Colonic mucosa (tissue), 4 donors: ENCODE measurements around the gene SYNGR1. TPM values are rescaled to one million over a fixed set of nuclear protein-coding genes. Genes with fewer than 3 reads are reported as not detected.

Experiments
- DNase-seq: peaks from one replicate; pipeline ENCODE4 v3.0.0-alpha.2; 2020
- H3K27ac ChIP-seq: fragments of 200-600 bp; one replicate; pipeline ENCODE4 v1.8.0; 2021
- H3K27me3 ChIP-seq: fragments of 200-600 bp; one replicate; pipeline ENCODE4 v1.8.0; 2021
- H3K36me3 ChIP-seq: fragments of 200-600 bp; one replicate; pipeline ENCODE4 v1.8.0; 2021
- H3K4me1 ChIP-seq: fragments of 200-600 bp; one replicate; pipeline ENCODE4 v1.8.0; 2021; ENCODE audit warnings: mild to moderate bottlenecking
- H3K4me3 ChIP-seq: fragments of 200-600 bp; one replicate; pipeline ENCODE4 v1.8.0; 2021
- H3K9ac ChIP-seq, 2 donors: one replicate each; pipeline ENCODE4 v1.7.0; 2013; ENCODE audit warnings: control low read depth in 2 of 2, low read depth in 2 of 2, low read length in 2 of 2
- H3K9me3 ChIP-seq: fragments of 200-600 bp; one replicate; pipeline ENCODE4 v1.8.0; 2021
- intact Hi-C: fragments of 100-400 bp; cut with DNase I; formaldehyde crosslinking; loops from one replicate; pipeline ENCODE4 v1.14.1; 2022
- total RNA-seq, 2 donors: library from RNA; stranded (reverse); fragmentation: NEBNext Ultra II Directional in 1 of 2; extraction: Animal tissue kit (Norgen Biotek cat#: 25700) in 1 of 2; gene quantifications; one replicate each; pipeline ENCODE4 v1.2.1, GENCODE V29; 2021
- TF ChIP-seq, protein P1 (sequence below): fragments of 200-600 bp; IDR thresholded peaks from one replicate; pipeline ENCODE4 v1.8.0; 2022; ENCODE audit warnings: antibody characterized with exemption, mild to moderate bottlenecking
- donor health status: healthy.
- donor health status: DM: no; HTN: no; CAD: no.
- donor health status: DM: no; HTN: no; CAD: no.

Gene SYNGR1
- total RNA-seq, 2 donors from 2014 or later, result 1.8 to 4.3 TPM

DNA sequence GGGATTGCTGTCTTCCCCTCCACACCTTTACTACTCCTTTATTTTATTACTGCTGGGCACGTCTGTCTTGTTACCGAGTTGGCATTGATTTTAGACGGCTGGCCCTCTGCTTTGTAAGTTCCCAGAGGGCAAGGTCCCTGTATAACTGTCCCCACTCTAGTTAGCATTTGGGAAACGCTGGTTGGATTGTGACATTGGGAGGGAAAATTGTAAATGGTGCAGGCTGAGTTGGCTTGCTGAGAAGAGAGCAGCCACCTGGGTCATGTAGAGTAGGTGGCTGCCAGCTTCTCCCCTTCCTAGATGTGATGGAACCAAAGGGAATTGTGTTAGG, 51.5 kb downstream of the SYNGR1 start:
- DNase-seq, result no peak
- Histone ChIP-seq H3K27me3 (no peaks in the 10 kb centered on the region), H3K9me3 (no peaks in the 10 kb centered on the region), H3K36me3 (no peaks in the 10 kb centered on the region), H3K9ac (no peak overlapping the region), H3K27ac (no peak overlapping the region), H3K4me1 (peaks cover 4% of the 10 kb centered on the region), H3K4me3 (no peak overlapping the region)
- TF ChIP-seq, protein P1, sequence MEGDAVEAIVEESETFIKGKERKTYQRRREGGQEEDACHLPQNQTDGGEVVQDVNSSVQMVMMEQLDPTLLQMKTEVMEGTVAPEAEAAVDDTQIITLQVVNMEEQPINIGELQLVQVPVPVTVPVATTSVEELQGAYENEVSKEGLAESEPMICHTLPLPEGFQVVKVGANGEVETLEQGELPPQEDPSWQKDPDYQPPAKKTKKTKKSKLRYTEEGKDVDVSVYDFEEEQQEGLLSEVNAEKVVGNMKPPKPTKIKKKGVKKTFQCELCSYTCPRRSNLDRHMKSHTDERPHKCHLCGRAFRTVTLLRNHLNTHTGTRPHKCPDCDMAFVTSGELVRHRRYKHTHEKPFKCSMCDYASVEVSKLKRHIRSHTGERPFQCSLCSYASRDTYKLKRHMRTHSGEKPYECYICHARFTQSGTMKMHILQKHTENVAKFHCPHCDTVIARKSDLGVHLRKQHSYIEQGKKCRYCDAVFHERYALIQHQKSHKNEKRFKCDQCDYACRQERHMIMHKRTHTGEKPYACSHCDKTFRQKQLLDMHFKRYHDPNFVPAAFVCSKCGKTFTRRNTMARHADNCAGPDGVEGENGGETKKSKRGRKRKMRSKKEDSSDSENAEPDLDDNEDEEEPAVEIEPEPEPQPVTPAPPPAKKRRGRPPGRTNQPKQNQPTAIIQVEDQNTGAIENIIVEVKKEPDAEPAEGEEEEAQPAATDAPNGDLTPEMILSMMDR, result no peak
- intact Hi-C loops, result no loop called here

DNA sequence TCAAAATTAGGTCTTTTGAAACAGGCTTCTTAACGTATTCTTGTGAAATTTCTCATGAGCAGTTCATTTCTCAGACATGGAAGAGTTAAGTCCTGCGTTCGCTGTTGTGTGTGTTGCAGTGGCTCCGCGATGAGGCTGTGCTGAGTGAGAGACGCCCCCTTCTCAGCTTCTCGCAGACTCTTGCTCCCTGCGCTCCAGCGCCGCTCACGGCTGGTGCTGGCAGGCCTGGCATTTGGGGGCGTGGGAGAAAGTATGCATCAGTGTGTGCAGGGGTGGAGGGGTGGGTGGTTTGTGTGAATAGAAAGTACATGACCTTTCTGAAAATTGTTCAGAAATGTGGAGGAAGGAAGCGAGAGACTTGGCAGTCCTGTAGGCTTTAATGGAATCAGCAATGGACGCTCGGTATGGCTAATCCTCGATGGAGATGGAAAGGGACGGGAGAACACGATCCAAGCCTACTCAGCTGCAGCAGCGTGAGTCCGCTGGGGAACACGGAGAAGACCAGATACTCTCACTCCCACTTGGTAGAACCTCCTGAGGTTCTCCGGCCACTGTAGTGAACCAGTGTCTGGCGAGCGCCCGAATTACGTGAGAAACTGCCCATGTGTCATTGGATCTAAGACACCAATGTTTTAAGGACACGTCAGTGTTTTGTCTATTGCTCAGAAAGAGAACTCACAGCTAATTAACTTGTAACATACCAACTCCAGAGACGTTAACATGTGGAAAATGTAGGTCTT, 55.7 kb downstream of the SYNGR1 start:
- TF ChIP-seq, protein P1, result no peak
- H3K4me1 ChIP-seq, result peaks cover 1% of the 10 kb centered on the region
- no peak overlapping the region for H3K9ac ChIP-seq
- no peaks in the 10 kb centered on the region for H3K36me3 ChIP-seq
- no peak for DNase-seq
- no peaks in the 10 kb centered on the region for H3K9me3 ChIP-seq
- H3K4me3 ChIP-seq, result no peak overlapping the region
- H3K27me3 ChIP-seq, result no peaks in the 10 kb centered on the region
- intact Hi-C loops, result no loop called here
- no peak overlapping the region for H3K27ac ChIP-seq

DNA sequence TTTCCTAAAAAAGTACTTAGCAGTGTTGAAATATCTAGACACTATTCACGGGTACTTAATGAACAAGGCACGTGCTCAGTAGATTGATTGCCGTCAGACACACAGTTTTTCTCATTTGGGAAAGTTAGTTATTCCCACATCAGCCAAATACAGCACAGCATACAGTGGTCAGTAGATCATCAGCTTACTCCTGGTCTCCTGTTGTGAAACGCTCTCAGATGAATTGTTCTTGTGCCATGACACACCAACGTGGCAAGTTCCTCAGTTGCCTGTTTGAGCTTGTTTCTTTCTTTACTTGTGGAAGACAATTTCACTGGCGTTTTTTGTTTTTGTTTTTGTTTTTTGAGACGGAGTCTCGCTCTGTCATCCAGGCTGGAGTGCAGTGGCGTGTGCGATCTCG, 58.4 kb downstream of the SYNGR1 start:
- TF ChIP-seq, protein P1, result no peak
- Histone ChIP-seq H3K4me3 (no peak overlapping the region), H3K27ac (no peak overlapping the region), H3K27me3 (no peaks in the 10 kb centered on the region), H3K36me3 (no peaks in the 10 kb centered on the region), H3K9ac (no peak overlapping the region), H3K4me1 (no peaks in the 10 kb centered on the region), H3K9me3 (no peaks in the 10 kb centered on the region)
- intact Hi-C loops, result no loop called here
- no peak for DNase-seq

DNA sequence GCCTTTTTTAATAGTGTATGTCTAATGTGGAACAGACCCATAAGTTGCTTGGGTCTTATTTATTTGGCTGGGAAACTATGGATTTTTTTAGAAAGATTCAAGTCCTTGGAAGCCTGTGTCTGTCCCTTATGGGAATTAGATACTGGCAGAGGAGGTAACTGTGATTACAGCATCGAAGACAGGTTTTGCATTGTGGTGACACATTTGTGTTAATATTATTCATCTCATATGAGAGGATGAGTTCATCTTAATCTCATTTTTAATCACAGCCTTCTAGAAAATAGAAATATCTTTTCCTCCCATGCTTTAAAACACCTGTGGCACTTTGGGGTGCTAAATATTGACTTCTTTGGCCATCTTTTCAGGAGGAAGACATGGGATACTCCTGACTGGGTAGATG, 59.0 kb downstream of the SYNGR1 start:
- Histone ChIP-seq H3K36me3 (no peaks in the 10 kb centered on the region), H3K9ac (no peak overlapping the region), H3K4me3 (no peak overlapping the region), H3K9me3 (no peaks in the 10 kb centered on the region), H3K27ac (no peak overlapping the region), H3K27me3 (no peaks in the 10 kb centered on the region), H3K4me1 (no peaks in the 10 kb centered on the region)
- intact Hi-C loops, result no loop called here
- no peak for DNase-seq
- TF ChIP-seq, protein P1, result no peak

DNA sequence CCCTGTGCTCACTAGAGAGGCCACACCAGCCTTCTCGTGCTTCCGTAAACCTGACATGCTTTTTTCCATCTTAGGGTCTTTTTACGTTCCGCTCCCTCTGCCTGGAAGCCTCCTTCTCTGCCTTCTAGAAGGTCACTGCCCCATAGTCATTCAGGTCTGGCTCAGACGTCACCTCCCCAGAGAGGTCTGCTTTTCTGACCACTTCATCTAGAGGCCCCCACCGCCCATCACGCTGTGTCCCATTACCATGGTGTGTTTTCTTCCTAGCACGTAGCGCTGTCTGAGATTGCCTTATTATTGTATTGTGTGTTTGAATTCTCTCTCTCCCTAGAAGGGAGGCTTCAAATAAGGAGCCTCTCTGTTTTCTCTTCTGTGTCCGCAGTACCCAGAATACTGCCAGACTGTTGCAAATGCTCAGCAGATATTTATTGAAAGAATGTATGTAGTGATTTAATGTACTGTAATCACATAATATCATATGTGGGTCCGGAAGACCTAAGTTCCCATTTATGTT, 59.8 kb downstream of the SYNGR1 start:
- H3K9ac ChIP-seq, result no peak overlapping the region
- H3K9me3 ChIP-seq, result no peaks in the 10 kb centered on the region
- H3K27me3 ChIP-seq, result no peaks in the 10 kb centered on the region
- intact Hi-C loops, result no loop called here
- TF ChIP-seq, protein P1, result no peak
- DNase-seq, result no peak
- H3K27ac ChIP-seq, result no peak overlapping the region
- no peaks in the 10 kb centered on the region for H3K36me3 ChIP-seq
- H3K4me1 ChIP-seq, result no peaks in the 10 kb centered on the region
- no peak overlapping the region for H3K4me3 ChIP-seq
